Activated naive CD4-positive, alpha-beta T cell treated with anti-CD3 and anti-CD28 coated beads for 36 hours (primary cell): ENCODE results near the gene REG4. TPM values are rescaled to one million over a fixed set of nuclear protein-coding genes. Genes with fewer than 3 reads are reported as not detected.

Experiments
- CTCF ChIA-PET: fragments of 350-600 bp; sonication (Branson Sonifier 250); formaldehyde crosslinking; loops from one replicate; lab custom pipeline; 2021; ENCODE audit warnings: antibody characterized with exemption; lab: Charles Lee
- DNase-seq: peaks from one replicate; pipeline ENCODE4 v3.0.0-alpha.2; 2020
- H3K27ac Mint-ChIP-seq: one replicate; pipeline ENCODE4 v1.8.0; 2021; ENCODE audit warnings: mild to moderate bottlenecking, mixed read lengths
- H3K27me3 Mint-ChIP-seq: one replicate; pipeline ENCODE4 v1.8.0; 2021; ENCODE audit warnings: low read depth, mixed read lengths
- H3K36me3 Mint-ChIP-seq: one replicate; pipeline ENCODE4 v1.8.0; 2021; ENCODE audit warnings: low read depth, mixed read lengths
- H3K4me1 Mint-ChIP-seq: one replicate; pipeline ENCODE4 v1.8.0; 2021; ENCODE audit warnings: low read depth, mixed read lengths
- H3K4me3 Mint-ChIP-seq: one replicate; pipeline ENCODE4 v1.8.0; 2021; ENCODE audit warnings: mild to moderate bottlenecking, moderate library complexity, mixed read lengths
- H3K9me3 Mint-ChIP-seq: one replicate; pipeline ENCODE4 v1.8.0; 2021; ENCODE audit warnings: mixed read lengths
- intact Hi-C: fragments of 100-400 bp; cut with micrococcal nuclease; formaldehyde crosslinking; loops from one replicate; pipeline ENCODE4 v1.15.1; 2023
- total RNA-seq, 2 experiments: library from RNA; stranded (reverse); gene quantifications; one replicate each; pipeline ENCODE4 v1.2.3, GENCODE V29; 2021

The REG4 gene
- total RNA-seq, 2 experiments from 2014 or later, result 0.64 to 1.0 TPM

DNA sequence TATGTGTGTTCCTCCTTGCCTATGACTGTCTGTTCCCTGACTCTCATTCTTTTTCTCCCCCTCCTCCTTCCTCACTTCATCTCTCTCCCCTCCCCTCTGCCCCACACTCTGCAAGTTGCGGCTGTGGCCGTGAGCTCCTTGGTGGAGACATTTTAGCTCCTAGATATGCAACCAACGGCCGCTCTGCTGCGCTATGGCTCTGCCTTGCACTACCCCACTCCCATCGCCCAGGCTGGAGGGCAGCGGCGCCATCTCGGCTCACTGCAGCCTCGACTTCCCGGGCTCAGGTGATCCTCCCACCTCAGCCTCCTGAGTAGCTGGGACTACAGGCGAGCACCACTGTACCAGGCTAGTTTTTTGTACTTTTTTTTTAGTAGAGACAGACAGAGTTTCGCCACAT lies 5.5 kb downstream of the REG4 start:
- peaks cover 2% of the 10 kb centered on the region for H3K27me3 Mint-ChIP-seq

DNA sequence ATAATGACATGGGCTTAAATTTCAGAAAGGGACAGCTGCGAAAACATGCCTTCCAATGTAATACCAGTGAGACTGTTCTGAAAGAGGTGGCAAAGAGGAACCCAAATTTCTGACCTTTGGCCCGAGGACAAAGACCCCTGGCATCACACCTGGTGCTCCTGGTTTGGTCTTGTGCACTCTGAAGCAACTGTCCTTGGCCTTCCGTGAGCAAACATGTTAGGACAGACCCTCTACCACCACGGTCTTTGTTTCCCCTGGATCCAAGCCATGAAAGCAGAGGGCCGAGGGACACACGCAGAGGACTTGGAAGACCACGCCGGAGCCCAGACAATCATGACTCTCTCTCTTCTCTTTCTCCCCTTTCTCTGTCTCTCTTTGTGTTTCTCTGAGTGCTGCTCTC lies 6.0 kb downstream of the REG4 start:
- Mint-ChIP-seq H3K4me3 (no peak overlapping the region), H3K36me3 (no peaks in the 10 kb centered on the region), H3K9me3 (no peaks in the 10 kb centered on the region), H3K4me1 (peaks cover 6% of the 10 kb centered on the region), H3K27me3 (peaks cover 2% of the 10 kb centered on the region), H3K27ac (no peak overlapping the region)
- no peak for DNase-seq
- CTCF ChIA-PET, result no interaction called here
- intact Hi-C loops, result loop anchor here (5.0 kb wide), 2 partner anchors 67 to 193 kb away; no protein-coding TSS in a partner anchor

More for the DNA sequence above, 5.5 kb downstream of the REG4 start:
- CTCF ChIA-PET, result no interaction called here
- no peak for DNase-seq
- Mint-ChIP-seq H3K27ac (no peak overlapping the region), H3K9me3 (no peaks in the 10 kb centered on the region), H3K4me1 (peaks cover 5% of the 10 kb centered on the region), H3K4me3 (no peak overlapping the region), H3K36me3 (no peaks in the 10 kb centered on the region)
- intact Hi-C loops, result loop anchor here (5.0 kb wide), 2 partner anchors 67 to 193 kb away; no protein-coding TSS in a partner anchor

DNA sequence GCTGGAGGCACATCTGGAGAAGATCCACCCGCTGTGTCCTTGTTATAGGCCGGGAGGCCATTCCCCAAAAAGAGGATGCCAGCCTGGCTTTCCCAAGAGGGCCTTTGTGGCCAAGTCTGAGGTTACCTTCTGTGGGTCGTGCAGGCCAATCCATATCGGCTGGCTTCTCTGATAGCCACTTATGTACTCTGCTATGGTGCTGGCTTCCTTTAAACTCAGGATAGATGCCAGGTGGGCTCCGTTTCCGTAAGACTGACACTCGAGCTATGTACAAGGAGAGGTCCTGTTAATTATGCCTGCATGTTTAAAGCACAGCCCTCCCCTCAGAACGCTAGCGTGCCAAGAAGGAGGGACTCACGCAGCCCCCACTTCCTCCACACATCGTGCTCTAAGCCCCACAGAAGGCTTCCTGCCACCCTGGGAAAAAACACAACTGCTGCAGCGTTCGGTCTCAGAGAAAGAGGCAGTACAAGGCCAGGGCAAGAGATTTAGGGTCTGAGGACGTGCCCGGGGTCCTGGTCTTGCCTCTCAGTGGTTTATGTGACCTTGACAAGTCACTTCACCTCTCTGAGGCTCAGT lies 11.6 kb downstream of the REG4 start:
- intact Hi-C loops, result no loop called here
- Mint-ChIP-seq H3K4me3 (no peak overlapping the region), H3K27ac (peak overlapping the region; percentile 23), H3K27me3 (no peaks in the 10 kb centered on the region), H3K4me1 (peaks cover 15% of the 10 kb centered on the region), H3K9me3 (no peaks in the 10 kb centered on the region), H3K36me3 (no peaks in the 10 kb centered on the region)
- DNase-seq, result peak; percentile 23
- CTCF ChIA-PET, result interaction anchor here (2.2 kb wide), 1 partner anchor 10 kb away, joined by 8 read pairs; no protein-coding TSS in a partner anchor

DNA sequence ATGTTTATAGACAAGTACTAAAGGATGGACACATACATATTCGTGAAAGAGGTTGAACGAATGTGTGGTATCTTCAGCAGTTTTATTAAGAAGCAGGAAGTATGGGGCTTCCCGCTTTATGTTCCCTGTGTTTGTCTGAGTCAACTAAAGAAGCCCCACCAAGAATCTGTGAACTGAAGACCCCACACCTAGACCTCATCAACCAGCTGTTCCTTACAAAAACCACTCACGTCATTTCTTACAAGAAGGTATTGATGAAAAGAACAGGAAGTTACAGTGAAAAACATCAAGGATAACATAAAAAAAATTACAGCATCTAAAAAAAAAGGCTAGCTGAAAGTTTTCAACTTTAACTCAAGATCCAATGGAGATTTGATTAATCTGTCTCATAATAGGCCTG lies 12.3 kb downstream of the REG4 start:
- Mint-ChIP-seq H3K27ac (peak overlapping the region; percentile 25), H3K36me3 (no peaks in the 10 kb centered on the region), H3K4me1 (peaks cover 15% of the 10 kb centered on the region), H3K27me3 (no peaks in the 10 kb centered on the region), H3K4me3 (no peak overlapping the region), H3K9me3 (no peaks in the 10 kb centered on the region)
- intact Hi-C loops, result no loop called here
- CTCF ChIA-PET, result interaction anchor here (2.2 kb wide), 1 partner anchor 10 kb away, joined by 8 read pairs; no protein-coding TSS in a partner anchor
- DNase-seq, result no peak

DNA sequence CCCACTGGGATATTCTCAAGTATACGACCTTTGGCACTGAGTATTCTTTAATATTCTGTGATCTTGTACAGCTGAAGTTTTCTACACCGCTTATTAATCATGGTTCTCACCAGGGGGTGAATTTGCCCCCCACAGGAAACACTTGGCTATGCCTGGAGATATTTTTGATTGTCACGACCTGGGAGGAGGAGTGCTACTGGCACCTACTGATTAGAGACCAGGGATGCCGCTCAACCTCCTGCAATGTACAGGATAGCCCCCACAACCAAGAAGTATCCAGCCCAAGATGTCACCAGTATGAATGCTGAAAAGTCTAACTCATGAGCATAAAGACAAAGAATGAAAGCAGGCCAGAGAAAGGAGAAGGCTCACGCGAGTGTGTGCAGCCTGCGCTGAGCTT lies 13.7 kb downstream of the REG4 start:
- intact Hi-C loops, result no loop called here
- Mint-ChIP-seq H3K27me3 (no peaks in the 10 kb centered on the region), H3K27ac (no peak overlapping the region), H3K36me3 (no peaks in the 10 kb centered on the region), H3K4me1 (peaks cover 15% of the 10 kb centered on the region), H3K9me3 (no peaks in the 10 kb centered on the region), H3K4me3 (no peak overlapping the region)
- no peak for DNase-seq
- CTCF ChIA-PET, result interaction anchor here (2.2 kb wide), 1 partner anchor 12 kb away, joined by 8 read pairs; no protein-coding TSS in a partner anchor

DNA sequence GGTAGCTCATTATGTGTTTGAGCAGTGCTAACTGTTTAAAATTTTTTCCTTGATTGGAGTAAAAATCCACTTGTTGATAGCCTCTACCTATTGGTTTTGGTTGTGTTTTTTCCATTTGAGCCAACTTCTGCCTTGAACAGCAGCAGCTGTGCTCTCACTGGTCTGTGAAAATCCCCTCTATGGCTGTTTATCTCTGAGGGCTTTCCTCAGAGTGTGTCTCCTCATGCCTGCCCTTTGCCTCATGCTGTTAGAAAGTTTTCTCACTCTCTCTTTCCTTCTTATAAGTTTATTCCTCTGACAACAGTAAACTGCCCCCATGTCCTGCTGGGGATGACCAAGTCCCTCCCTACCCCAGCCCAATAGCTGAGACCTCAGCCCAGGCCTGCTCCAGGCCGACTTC lies 14.1 kb downstream of the REG4 start:
- H3K27me3 Mint-ChIP-seq, result no peaks in the 10 kb centered on the region
- no peak for DNase-seq
- intact Hi-C loops, result no loop called here
- CTCF ChIA-PET, result interaction anchor here (1.3 kb wide), 1 partner anchor 12 kb away, joined by 8 read pairs; no protein-coding TSS in a partner anchor
- H3K9me3 Mint-ChIP-seq, result no peaks in the 10 kb centered on the region
- no peak overlapping the region for H3K27ac Mint-ChIP-seq
- H3K4me1 Mint-ChIP-seq, result peaks cover 15% of the 10 kb centered on the region
- no peak overlapping the region for H3K4me3 Mint-ChIP-seq
- H3K36me3 Mint-ChIP-seq, result no peaks in the 10 kb centered on the region

DNA sequence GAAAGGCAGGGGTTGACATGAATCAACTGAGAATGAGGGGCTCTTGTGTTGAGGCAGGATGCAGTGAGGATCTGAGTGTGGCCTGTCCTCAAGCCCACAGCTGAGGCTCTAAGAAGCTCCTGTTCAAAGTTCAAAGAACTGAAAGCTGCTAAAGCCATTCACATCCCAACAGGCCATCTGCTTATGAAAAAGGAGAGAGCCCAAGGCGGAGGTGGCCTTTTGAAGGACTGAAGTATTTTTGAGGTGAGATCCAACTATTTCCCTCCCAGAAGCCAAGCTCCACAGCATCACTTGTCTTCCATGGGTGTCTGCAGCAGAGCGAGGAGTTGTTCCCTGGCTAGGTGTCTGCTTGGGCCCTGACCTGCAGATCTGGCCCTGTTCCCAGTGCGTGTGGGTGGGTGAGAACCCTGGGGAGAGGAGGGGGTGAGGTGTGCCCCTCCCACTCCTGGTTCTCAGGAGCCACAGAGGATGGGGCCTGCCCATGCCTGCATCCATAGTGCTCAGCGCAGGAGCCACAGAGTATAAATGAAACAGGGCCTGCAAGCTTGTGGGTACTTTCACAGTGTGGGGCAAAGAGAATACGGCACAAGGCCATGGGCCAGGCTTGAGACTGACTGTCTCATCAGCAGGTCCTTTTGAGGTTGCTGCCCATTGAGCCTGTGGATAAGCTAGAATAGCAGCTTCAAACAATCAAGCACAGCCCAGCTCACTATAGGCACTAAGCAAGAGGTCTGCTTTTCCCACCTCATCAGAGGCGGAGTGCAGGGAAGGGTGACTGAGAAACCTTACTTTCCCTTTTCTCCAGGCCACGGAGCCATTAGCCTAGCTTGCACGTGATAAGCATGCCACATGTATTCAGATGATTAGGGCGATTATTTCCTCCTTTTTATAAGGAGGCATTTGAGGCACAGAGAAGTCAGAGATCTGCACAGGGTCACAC lies 15.7 kb downstream of the REG4 start:
- H3K27me3 Mint-ChIP-seq, result no peaks in the 10 kb centered on the region
- intact Hi-C loops, result no loop called here
- no peak for DNase-seq
- CTCF ChIA-PET, result interaction anchor here (1.1 kb wide), 1 partner anchor 14 kb away, joined by 3 read pairs; no protein-coding TSS in a partner anchor
- no peak overlapping the region for H3K4me3 Mint-ChIP-seq
- H3K36me3 Mint-ChIP-seq, result no peaks in the 10 kb centered on the region
- no peaks in the 10 kb centered on the region for H3K9me3 Mint-ChIP-seq
- H3K27ac Mint-ChIP-seq, result no peak overlapping the region
- H3K4me1 Mint-ChIP-seq, result peaks cover 14% of the 10 kb centered on the region

DNA sequence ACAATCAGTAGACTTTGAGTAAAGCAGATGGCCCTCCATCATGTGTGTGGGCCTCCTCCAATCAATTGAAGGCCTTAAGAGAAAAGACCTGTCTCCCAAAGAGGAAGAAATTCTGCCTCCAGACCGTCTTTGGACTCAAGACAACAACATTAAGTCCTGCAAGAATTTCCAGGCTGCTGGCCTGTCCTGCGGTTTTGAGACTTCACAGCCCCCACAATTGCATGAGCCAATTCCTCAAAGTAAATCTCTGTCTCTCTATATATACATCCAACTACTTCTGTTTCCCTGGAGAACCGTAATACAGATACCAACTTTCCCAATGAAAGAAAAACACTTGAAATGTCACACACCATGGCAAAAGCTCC lies 16.4 kb downstream of the REG4 start:
- H3K4me1 Mint-ChIP-seq, result peaks cover 12% of the 10 kb centered on the region
- intact Hi-C loops, result no loop called here
- no peaks in the 10 kb centered on the region for H3K36me3 Mint-ChIP-seq
- no peak overlapping the region for H3K27ac Mint-ChIP-seq
- no peak for DNase-seq
- CTCF ChIA-PET, result interaction anchor here (1.1 kb wide), 1 partner anchor 14 kb away, joined by 3 read pairs; no protein-coding TSS in a partner anchor
- no peak overlapping the region for H3K4me3 Mint-ChIP-seq
- H3K9me3 Mint-ChIP-seq, result no peaks in the 10 kb centered on the region
- no peaks in the 10 kb centered on the region for H3K27me3 Mint-ChIP-seq

DNA sequence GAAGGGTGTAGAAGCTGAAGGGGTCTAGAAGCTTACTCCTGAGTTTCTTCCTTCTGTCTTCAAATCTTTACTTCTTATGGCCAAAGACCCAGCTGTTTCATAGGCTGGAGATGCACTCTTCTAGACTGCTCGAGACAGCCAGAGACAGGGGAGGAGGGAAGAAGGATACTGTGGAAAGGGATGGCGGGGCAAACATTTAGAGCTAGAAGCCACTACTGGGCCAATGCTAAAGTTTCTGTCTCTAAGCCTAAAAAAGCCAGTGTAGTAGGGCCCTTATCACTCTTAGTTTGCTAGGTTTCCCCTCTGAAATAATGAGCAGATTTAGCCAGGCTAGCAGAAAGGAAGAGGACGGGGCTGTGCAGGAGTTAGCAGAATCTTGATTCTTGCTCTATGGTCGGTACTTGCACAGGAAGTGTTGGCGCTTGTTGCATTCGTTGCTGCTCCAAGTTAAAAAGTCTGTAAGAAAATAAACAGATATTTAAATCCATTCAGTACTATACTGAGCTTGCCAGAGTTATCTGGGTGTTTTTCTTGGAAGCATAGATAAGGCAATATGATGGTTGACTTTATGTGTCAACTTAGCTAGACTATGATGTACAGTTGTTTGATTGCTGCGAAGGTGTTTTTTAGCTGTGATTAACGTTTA lies 16.9 kb downstream of the REG4 start:
- intact Hi-C loops, result no loop called here
- CTCF ChIA-PET, result interaction anchor here (1.1 kb wide), 1 partner anchor 15 kb away, joined by 3 read pairs; no protein-coding TSS in a partner anchor
- H3K9me3 Mint-ChIP-seq, result no peaks in the 10 kb centered on the region
- no peaks in the 10 kb centered on the region for H3K27me3 Mint-ChIP-seq
- H3K36me3 Mint-ChIP-seq, result no peaks in the 10 kb centered on the region
- DNase-seq, result no peak
- H3K27ac Mint-ChIP-seq, result no peak overlapping the region
- peaks cover 8% of the 10 kb centered on the region for H3K4me1 Mint-ChIP-seq
- H3K4me3 Mint-ChIP-seq, result no peak overlapping the region

DNA sequence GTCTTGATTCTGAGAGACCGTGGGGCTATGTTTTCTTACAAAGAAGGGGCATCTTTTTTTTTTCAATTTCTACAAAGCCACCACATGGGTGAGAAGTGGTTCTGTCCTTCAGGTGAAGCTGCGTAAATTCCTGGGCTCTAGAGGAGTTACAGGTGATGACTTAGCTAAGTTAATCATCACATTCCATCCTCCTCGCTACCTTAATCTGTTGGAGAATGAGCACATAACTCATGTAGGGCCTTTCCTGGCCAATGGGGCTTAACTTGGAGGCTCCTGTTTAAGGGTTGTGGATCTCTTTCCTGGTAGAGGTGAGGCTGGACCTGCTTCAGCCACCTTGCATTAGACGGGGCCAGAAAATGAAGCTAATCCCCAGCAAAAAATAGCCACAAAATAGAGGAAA lies 19.9 kb downstream of the REG4 start:
- no peak overlapping the region for H3K27ac Mint-ChIP-seq
- H3K4me3 Mint-ChIP-seq, result no peak overlapping the region
- CTCF ChIA-PET, result interaction anchor here (0.6 kb wide), 1 partner anchor 15 kb away, joined by 3 read pairs; no protein-coding TSS in a partner anchor

DNA sequence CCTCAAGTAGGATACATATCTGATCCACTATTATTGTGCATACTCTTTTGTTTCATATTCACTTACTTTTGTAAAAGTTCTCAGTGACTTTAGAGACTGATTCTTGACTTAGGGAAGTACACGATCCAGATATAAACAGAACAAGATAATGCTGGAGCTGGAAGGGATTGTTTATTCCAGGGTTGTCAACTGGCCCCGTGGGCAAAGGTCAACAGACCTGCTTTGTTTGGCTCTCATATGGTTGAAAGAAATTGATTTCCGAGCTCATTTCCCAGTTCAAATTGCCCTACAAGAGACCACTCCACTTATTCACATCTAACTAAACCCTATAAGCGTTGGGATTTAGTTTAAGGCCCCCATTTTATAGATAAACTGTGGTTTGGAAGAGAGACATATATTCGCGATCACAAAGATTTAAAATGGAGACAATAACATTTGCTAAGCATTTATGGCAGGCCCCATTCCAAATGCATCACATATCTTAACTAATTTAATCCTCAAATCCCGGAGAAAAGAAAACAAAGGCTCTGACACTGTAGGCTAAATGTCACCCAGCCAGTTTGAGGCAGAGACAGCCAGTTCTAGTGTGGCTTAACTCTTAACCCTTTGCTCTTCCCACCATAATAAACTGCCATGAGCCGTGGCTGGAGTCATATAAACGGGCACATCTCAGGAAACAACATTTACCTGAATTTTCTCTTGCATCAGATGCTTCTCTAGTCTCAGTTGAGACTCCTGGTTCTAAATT lies 20.6 kb downstream of the REG4 start:
- Mint-ChIP-seq H3K4me1 (peaks cover 7% of the 10 kb centered on the region), H3K27me3 (no peaks in the 10 kb centered on the region), H3K4me3 (no peak overlapping the region), H3K27ac (no peak overlapping the region), H3K36me3 (no peaks in the 10 kb centered on the region), H3K9me3 (no peaks in the 10 kb centered on the region)
- intact Hi-C loops, result no loop called here
- DNase-seq, result no peak
- CTCF ChIA-PET, result no interaction called here

More for the DNA sequence above, 19.9 kb downstream of the REG4 start:
- Mint-ChIP-seq H3K9me3 (no peaks in the 10 kb centered on the region), H3K4me1 (peaks cover 2% of the 10 kb centered on the region), H3K27me3 (no peaks in the 10 kb centered on the region), H3K36me3 (no peaks in the 10 kb centered on the region)
- intact Hi-C loops, result no loop called here
- DNase-seq, result no peak
